ENCODE measurements around the gene IL3RA. TPM values are rescaled to one million over a fixed set of nuclear protein-coding genes. Genes with fewer than 3 reads are reported as not detected.

Gene IL3RA
- total and polyA plus RNA-seq, 7 experiments from 2014 or later = 0.12 to 23.7 (median 7.9) TPM; not detected in 2

DNA sequence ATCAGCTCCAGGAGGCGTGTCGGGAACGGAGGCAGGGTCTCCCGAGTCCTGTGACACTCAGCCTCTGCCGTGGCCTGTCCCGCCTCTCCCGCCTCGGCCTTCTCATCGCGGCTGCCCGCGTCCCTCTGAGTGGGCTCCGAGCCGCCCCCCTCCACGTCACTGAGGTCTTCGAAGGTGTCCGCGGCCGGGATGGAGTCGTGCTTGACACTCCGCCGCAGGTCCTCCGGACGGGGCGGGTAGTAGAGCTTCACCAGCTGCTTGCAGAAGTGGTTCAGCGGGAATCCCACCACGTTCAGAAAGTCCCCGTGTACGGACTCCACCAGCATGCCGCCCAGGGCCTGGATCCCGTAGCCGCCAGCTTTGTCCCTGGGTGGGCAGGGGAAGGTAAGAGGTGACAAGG, 91.2 kb downstream of the IL3RA start:
- Histone ChIP-seq H3K27me3 (ENCODE audit: control insufficient read depth in 2 of 2, insufficient read depth in 2 of 2, low read length in 2 of 2) (no peaks in the 10 kb centered on the region), H3K4me1 (ENCODE audit: control insufficient read depth in 2 of 2, insufficient read depth in 2 of 2, low read length in 2 of 2) (no peaks in the 10 kb centered on the region), H3K36me3 (ENCODE audit: control insufficient read depth in 2 of 3, insufficient read depth in 3 of 3, low read length in 3 of 3) (peaks cover 5 to 47% (median 14%) of the 10 kb centered on the region in 3 experiments), H3K9me3 (ENCODE audit: control insufficient read depth in 2 of 3, low read length in 3 of 3) (peaks cover 0 to 11% (median 0%) of the 10 kb centered on the region in 3 experiments), H3K4me3 (ENCODE audit: low read length) (no peak overlapping the region), H3K27ac (ENCODE audit: low read depth, low read length) (no peak overlapping the region)
- Mint-ChIP-seq H3K27me3 (no peaks in the 10 kb centered on the region), H3K27ac (no peak overlapping the region), H3K36me3 (peaks cover 5 to 47% (median 33%) of the 10 kb centered on the region in 5 donors), H3K4me3 (no peak overlapping the region), H3K4me1 (peaks cover 0 to 7% (median 3%) of the 10 kb centered on the region in 7 donors), H3K9me3 (peaks cover 0 to 19% (median 9%) of the 10 kb centered on the region in 11 donors)
- no peak for DNase-seq
- ATAC-seq = no peak
- intact Hi-C loops (cut with micrococcal nuclease) = no loop called here
- POLR2A ChIA-PET = no interaction called here
- CTCF ChIA-PET = no interaction called here

DNA sequence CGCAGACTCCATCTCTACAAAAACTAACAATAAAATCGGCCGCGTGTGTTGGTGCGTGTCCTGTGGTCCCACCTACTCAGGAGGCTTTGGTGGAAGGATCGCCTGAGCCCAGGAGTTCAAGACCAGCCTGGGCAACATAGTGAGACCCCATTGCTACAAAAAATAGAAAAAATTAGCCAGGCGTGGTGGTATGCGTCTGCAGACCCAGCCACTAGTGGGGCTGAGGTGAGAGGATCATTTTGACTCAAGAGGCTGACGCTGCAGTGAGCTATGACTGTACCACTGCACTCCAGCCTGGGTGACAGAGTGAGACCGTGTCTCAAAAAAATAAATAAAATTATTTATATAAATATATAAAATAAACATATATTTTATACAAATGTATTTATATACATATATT, 93.9 kb downstream of the IL3RA start:
- Mint-ChIP-seq H3K9me3 (no peaks in the 10 kb centered on the region), H3K36me3 (peaks cover 0 to 26% (median 19%) of the 10 kb centered on the region in 5 donors), H3K4me3 (no peak overlapping the region), H3K27me3 (no peaks in the 10 kb centered on the region), H3K4me1 (peaks cover 0 to 7% (median 0%) of the 10 kb centered on the region in 7 donors), H3K27ac (no peak overlapping the region)
- ATAC-seq (no peak), DNase-seq (no peak)
- intact Hi-C loops (cut with micrococcal nuclease) = no loop called here
- no peaks in the 10 kb centered on the region for H3K4me1 ChIP-seq (ENCODE audit: control insufficient read depth in 2 of 2, insufficient read depth in 2 of 2, low read length in 2 of 2)
- no peaks in the 10 kb centered on the region for H3K27me3 ChIP-seq (ENCODE audit: control insufficient read depth in 2 of 2, insufficient read depth in 2 of 2, low read length in 2 of 2)
- no peaks in the 10 kb centered on the region for H3K9me3 ChIP-seq (ENCODE audit: control insufficient read depth in 2 of 3, low read length in 3 of 3)
- ChIA-PET POLR2A (no interaction called here), CTCF (no interaction called here)
- H3K4me3 ChIP-seq (ENCODE audit: low read length) = no peak overlapping the region
- peaks cover 0 to 37% (median 9%) of the 10 kb centered on the region in 3 experiments for H3K36me3 ChIP-seq (ENCODE audit: control insufficient read depth in 2 of 3, insufficient read depth in 3 of 3, low read length in 3 of 3)
- H3K27ac ChIP-seq (ENCODE audit: low read depth, low read length) = no peak overlapping the region

Small RNA genes within 50 kb of the gene (microRNA-seq; reads per million reads assigned to microRNA genes)
- not detected for gene MIR3690 (ENCODE audit: borderline microRNAs expressed)

Other genes with a start within 250 kb of the IL3RA start
- gene CRLF2, start 124.1 kb upstream of the IL3RA start, total RNA-seq = 1 to 10 TPM in 1 of 5 experiments, under 1 TPM in 2, not detected in 2; 0.40 to 7.3 (median 0.98) TPM
- gene CRLF2, start 124.1 kb upstream of the IL3RA start, polyA plus RNA-seq = under 1 TPM in 1 of 2 donors, not detected in 1; 0.19 TPM
- gene CSF2RA, start 68.0 kb upstream of the IL3RA start, total RNA-seq = 10 to 100 TPM in 1 of 5 experiments, 1 to 10 TPM in 3, under 1 TPM in 1; 0.63 to 51.3 (median 1.5) TPM
- gene CSF2RA, start 68.0 kb upstream of the IL3RA start, polyA plus RNA-seq = under 1 TPM in 1 of 2 donors, not detected in 1; 0.26 TPM
- 100 to 1,000 TPM; 238 to 341 (median 270) TPM for gene SLC25A6, start 55.3 kb downstream of the IL3RA start, total RNA-seq
- 100 to 1,000 TPM; 467 to 597 TPM for gene SLC25A6, start 55.3 kb downstream of the IL3RA start, polyA plus RNA-seq
- gene ASMTL, start 116.1 kb downstream of the IL3RA start, total RNA-seq = 10 to 100 TPM; 30.9 to 50.0 (median 41.7) TPM
- 10 to 100 TPM; 41.0 to 46.0 TPM for gene ASMTL, start 116.1 kb downstream of the IL3RA start, polyA plus RNA-seq
- gene P2RY8, start 200.4 kb downstream of the IL3RA start, total RNA-seq = 100 to 1,000 TPM; 109 to 158 (median 122) TPM
- 100 to 1,000 TPM; 221 to 277 TPM for gene P2RY8, start 200.4 kb downstream of the IL3RA start, polyA plus RNA-seq